ENCODE data around the gene RXRA. TPM values are rescaled to one million over a fixed set of nuclear protein-coding genes. Genes with fewer than 3 reads are reported as not detected.
A peak's percentile ranks its signal among the peaks of the same experiment; 100 is the strongest.

Gene RXRA
- total RNA-seq, 4 donors from 2014 or later = 39.4 to 81.3 (median 67.4) TPM

DNA sequence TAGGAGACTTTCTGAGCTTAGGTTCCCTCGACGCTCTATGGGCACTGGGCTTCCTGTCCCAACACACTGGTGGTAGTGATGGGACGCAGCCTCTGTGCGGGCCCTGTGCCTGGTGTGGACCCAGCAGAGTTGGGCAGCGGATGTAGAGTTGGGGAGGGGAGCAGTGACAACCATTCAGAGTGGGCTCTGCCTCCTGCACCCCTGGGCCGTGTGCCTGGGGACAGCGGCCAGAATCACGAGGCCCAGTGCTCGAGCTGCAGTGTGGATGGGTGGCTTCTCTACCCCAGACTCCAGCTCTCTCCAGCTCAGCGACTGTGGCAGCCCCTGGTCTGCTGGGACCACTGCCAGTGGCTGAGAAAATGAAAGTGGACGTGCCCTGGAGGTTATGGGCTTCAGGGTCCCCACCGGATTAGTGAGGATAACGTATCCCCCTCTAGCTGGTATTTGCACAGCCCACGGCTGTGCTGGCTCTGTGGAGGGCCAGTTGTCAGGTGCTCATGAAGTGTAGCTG, 18.6 kb downstream of the RXRA start:
- H3K4me1 ChIP-seq = peaks cover 71 to 99% of the 10 kb centered on the region in 2 donors
- DNase-seq = peak; percentile 62 to 63
- H3K9me3 ChIP-seq = no peaks in the 10 kb centered on the region
- H3K27me3 ChIP-seq = no peaks in the 10 kb centered on the region
- no peak overlapping the region for H3K4me3 ChIP-seq (replicated peaks in 1 of 3)
- WGBS, 2 donors = 44 to 53% methylated on average over 10 to 13 of the region's 14 CpGs
- no peaks in the 10 kb centered on the region for H3K36me3 ChIP-seq
- peak overlapping the region; percentile 16 to 61 (median 32) for H3K27ac ChIP-seq
- intact Hi-C loops (cut with DNase I) = no loop called here
- TF ChIP-seq, protein P1, sequence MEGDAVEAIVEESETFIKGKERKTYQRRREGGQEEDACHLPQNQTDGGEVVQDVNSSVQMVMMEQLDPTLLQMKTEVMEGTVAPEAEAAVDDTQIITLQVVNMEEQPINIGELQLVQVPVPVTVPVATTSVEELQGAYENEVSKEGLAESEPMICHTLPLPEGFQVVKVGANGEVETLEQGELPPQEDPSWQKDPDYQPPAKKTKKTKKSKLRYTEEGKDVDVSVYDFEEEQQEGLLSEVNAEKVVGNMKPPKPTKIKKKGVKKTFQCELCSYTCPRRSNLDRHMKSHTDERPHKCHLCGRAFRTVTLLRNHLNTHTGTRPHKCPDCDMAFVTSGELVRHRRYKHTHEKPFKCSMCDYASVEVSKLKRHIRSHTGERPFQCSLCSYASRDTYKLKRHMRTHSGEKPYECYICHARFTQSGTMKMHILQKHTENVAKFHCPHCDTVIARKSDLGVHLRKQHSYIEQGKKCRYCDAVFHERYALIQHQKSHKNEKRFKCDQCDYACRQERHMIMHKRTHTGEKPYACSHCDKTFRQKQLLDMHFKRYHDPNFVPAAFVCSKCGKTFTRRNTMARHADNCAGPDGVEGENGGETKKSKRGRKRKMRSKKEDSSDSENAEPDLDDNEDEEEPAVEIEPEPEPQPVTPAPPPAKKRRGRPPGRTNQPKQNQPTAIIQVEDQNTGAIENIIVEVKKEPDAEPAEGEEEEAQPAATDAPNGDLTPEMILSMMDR (IDR thresholded peaks at IDR 0.05) = no peak
- TF ChIP-seq POLR2A (IDR thresholded peaks at IDR 0.05) = no peak

DNA sequence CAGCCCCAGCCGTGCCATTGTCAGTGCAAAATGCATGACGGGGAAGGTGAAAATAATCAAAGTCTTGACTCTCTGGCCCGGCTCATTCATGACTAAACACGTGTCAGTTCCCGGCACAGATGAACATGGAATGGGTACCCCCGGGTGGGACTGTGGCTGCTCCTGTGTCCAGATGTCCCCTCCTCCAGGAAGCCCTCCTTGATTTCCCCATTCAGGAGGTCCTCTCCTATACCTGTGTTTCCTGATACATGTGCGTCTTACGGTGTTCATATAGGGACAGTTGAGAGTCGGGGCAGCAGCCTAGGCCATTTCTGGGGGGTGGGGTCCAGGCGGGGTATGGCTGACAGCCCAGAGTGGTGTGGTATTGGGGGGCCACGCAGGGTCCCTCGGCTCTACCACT, 19.5 kb downstream of the RXRA start:
- H3K27ac ChIP-seq = no peak overlapping the region

DNA sequence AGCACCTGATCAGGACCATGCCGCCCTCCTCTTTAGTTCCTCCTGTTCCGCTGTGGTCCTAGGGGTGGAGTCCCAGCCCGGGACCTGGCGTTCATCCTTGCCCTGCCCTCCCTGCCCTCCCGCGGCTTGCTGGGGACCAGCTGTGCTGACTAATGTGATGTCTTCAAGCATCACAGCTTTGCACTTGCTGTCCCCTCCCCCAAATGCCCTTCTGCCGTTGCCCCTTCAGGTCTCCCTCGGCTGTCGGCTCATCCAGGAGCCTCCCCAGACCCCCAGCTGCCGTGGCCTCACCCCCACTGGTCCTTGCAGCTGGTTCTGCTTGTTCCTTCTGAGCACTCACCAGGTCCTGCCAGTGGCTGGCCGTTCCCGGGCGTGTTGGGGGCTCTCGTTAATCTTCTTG, 19.9 kb downstream of the RXRA start:
- 67 to 73% methylated on average over 8 to 14 of the region's 14 CpGs for WGBS, 2 donors
- peaks cover 66 to 99% of the 10 kb centered on the region in 2 donors for H3K4me1 ChIP-seq
- H3K27me3 ChIP-seq = no peaks in the 10 kb centered on the region
- intact Hi-C loops (cut with DNase I) = no loop called here
- TF ChIP-seq, protein P1 (IDR thresholded peaks at IDR 0.05) = no peak
- no peak for TF ChIP-seq POLR2A (IDR thresholded peaks at IDR 0.05)
- no peak overlapping the region for H3K27ac ChIP-seq
- H3K9me3 ChIP-seq = no peaks in the 10 kb centered on the region
- no peak overlapping the region for H3K4me3 ChIP-seq (replicated peaks in 1 of 3)
- no peak for DNase-seq
- no peaks in the 10 kb centered on the region for H3K36me3 ChIP-seq

More for the DNA sequence above, 19.5 kb downstream of the RXRA start:
- WGBS, 2 donors = 94 to 95% methylated on average over 11 to 12 of the region's 12 CpGs
- Histone ChIP-seq H3K4me1 (peaks cover 70 to 99% of the 10 kb centered on the region in 2 donors), H3K27me3 (no peaks in the 10 kb centered on the region), H3K9me3 (no peaks in the 10 kb centered on the region), H3K36me3 (no peaks in the 10 kb centered on the region), H3K4me3 (replicated peaks in 1 of 3) (no peak overlapping the region)
- intact Hi-C loops (cut with DNase I) = no loop called here
- TF ChIP-seq POLR2A (IDR thresholded peaks at IDR 0.05) = no peak
- TF ChIP-seq, protein P1 (IDR thresholded peaks at IDR 0.05) = no peak
- DNase-seq = no peak

DNA sequence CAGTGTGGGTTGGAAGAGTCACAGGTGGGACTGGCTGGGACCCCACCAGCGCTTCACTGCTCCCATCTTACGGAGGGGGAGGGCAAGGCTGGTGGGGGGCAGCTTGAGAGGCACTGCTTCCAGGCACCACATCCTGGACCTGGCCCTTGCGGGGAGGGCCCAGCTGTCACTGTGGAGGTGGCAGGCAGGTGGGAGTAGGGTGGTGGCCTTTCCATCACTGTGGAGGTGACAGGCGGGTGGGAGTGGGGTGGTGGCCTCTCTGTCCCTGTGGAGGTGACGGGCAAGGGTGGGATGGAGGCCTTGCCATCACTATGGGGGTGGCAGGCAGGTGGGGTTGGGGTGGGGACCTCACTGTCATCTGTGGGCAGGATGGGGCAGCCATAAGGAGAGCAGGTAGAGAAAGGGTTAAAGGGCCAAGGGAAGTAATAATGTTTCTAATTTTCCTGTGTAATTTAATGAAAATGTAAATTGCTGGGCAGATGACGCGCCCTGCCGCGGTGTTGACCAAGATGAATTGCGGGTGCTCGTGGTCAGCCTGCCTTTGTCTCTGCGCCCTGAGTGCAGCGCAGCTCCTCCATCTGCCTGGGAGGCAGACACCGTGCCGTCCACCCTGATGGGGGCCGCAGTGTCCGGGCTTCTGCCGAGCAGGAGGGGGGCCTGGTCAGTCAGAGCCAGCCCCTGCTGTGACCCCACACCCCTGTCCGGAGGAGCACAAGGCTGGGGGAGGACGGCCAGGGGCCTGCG, 20.8 kb downstream of the RXRA start:
- Histone ChIP-seq H3K36me3 (no peaks in the 10 kb centered on the region), H3K9me3 (no peaks in the 10 kb centered on the region), H3K4me3 (replicated peaks in 1 of 3) (no peak overlapping the region), H3K4me1 (peaks cover 62 to 99% of the 10 kb centered on the region in 2 donors), H3K27me3 (no peaks in the 10 kb centered on the region), H3K27ac (no peak overlapping the region)
- WGBS, 2 donors = 81 to 91% methylated on average over 19 to 20 of the region's 21 CpGs
- DNase-seq = no peak
- intact Hi-C loops (cut with DNase I) = no loop called here
- TF ChIP-seq, protein P1 (IDR thresholded peaks at IDR 0.05) = no peak

DNA sequence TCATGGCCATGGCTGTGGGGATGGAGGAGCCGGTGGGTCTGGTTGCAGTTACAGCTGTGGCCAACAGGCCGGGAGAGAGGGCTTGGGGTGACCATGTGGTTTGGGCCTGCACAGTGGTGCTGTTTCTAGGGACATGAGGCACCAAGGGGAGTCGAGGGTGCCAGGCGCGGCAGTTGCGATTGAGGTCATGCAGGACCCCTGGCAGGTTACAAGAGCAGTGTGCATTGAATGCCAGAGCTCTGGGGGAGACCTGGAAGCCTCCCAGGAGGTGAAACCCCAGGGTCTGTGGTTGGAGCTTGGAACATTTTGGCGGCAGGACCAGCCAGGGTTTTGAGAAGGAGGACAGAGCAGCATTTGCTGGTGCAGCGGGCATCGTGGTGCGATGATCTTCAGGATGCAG, 21.7 kb downstream of the RXRA start:
- H3K36me3 ChIP-seq = no peaks in the 10 kb centered on the region
- peaks cover 65 to 99% of the 10 kb centered on the region in 2 donors for H3K4me1 ChIP-seq
- WGBS, 2 donors = 83 to 99% methylated on average over 6 to 8 of the region's 10 CpGs
- TF ChIP-seq, protein P1 (IDR thresholded peaks at IDR 0.05) = no peak
- TF ChIP-seq POLR2A (IDR thresholded peaks at IDR 0.05) = no peak
- intact Hi-C loops (cut with DNase I) = no loop called here
- H3K4me3 ChIP-seq (replicated peaks in 1 of 3) = no peak overlapping the region
- H3K27me3 ChIP-seq = no peaks in the 10 kb centered on the region
- H3K9me3 ChIP-seq = no peaks in the 10 kb centered on the region
- no peak for DNase-seq
- H3K27ac ChIP-seq = no peak overlapping the region

All from thyroid gland (tissue), 4 donors.